ENCODE data around the gene DHX16. TPM values are rescaled to one million over a fixed set of nuclear protein-coding genes. Genes with fewer than 3 reads are reported as not detected.
A peak's percentile ranks its signal among the peaks of the same experiment; 100 is the strongest.
"Not testable (repeated sequence)": the region's sequence is repeated elsewhere in the genome, so short reads cannot be mapped to it uniquely, and the experiment has no call there.

Gene DHX16
- total RNA-seq, 1 experiment from 2014 or later = 32.2 TPM

DNA sequence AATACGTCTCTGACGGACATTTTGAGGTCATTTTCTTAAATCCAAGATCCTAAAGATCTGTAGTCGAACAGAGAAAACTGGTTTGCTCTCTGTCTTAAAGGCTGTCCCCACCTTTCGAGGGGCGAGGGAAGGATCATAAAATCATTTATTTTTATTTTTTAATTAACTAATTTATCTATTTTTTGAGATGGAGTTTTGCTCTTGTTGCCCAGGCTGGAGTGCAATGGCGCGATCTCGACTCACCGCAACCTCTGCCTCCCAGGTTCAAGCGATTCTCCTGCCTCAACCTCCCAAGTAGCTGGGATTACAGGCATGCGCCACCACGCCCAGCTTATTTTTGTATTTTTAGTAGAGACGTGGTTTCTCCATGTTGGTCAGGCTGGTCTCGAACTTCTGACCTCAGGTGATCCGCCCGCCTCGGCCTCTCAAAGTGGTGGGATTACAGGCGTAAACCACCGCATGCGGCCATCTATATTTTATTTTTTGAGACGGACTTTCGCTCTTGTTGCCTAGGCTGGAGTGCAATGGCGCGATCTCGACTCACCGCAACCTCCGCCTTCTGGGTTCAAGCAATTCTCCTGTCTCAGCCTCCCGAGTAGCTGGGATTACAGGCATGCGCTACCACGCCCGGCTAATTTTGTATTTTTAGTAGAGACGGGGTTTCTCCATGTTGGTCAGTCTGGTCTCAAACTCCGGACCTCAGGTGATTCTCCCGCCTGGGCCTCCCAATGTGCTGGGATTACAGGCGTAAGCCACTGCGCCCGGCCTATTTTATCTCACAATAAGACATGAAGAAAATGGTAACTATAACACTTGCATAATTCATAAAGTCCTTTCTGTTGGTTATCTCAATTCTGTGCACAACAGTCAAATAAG, 45.3 kb upstream of the DHX16 start:
- CTCF ChIA-PET = interaction anchor here (0.9 to 6.0 kb wide), 10 partner anchors 13 to 384 kb away, joined by 3 to 54 read pairs (median 10); partner anchors contain the start of gene DHX16
- H3K27me3 Mint-ChIP-seq (ENCODE audit: low read depth); DNase-seq (ENCODE audit: low spot score); H3K9me3 Mint-ChIP-seq; ATAC-seq: not testable (repeated sequence)
- H3K4me3 Mint-ChIP-seq = peak overlapping the region; percentile 99
- peak overlapping the region; percentile 100 for H3K27ac Mint-ChIP-seq
- peaks cover 51% of the 10 kb centered on the region for H3K36me3 Mint-ChIP-seq
- POLR2A ChIA-PET = interaction anchor here (0.9 to 1.7 kb wide), 5 partner anchors 8 to 103 kb away, joined by 4 to 19 read pairs (median 8); no protein-coding TSS in a partner anchor
- peaks cover 38% of the 10 kb centered on the region for H3K4me1 Mint-ChIP-seq

DNA sequence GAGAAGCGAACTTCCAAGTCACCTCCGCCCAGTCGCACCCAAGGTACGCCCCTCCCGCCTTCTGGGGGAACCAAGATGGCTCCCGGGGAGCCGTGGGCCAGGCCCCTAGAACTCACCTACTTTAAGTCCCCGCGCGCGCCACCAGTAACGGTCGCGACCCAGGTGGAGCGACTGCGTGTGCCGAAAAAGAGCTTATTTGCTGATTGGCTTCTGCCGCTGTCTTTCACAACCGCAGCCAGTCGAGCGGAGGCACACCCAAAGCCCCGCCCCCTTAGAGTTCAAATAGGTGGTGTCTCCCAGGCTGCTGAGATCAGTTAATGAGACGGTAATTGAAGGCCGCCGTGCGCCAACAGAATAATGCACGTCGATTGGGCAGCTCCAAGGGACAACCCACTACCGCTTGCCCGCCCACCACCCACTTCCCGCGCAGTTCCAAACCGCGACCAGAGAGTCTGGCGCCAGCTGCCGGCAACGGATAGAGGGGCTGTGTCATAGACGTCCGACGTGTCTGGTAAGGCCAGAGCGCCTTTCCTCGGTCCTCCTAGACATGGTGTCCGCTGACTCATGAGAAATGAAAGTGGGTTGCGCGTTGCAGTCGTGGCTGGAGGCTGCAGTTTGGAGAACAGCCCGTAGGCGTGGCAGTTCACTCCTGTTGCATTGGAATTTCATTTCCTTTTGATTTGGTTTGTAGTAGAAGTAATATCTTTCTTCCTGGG, 44.5 kb upstream of the DHX16 start, which contains the start of gene MDC1:
Gene MDC1, minus strand, starts transcription at position 153 of the 716 bp plus-strand sequence. CDS start 2,106 bp downstream, outside the sequence.
- peak; percentile 99 for DNase-seq (ENCODE audit: low spot score)
- no peaks in the 10 kb centered on the region for H3K9me3 Mint-ChIP-seq
- peaks cover 30% of the 10 kb centered on the region for H3K4me1 Mint-ChIP-seq
- H3K36me3 Mint-ChIP-seq = peaks cover 51% of the 10 kb centered on the region
- CTCF ChIA-PET = interaction anchor here (0.6 to 2.4 kb wide), 15 partner anchors 13 to 385 kb away, joined by 3 to 26 read pairs (median 4); partner anchors contain the start of gene DHX16
- no peaks in the 10 kb centered on the region for H3K27me3 Mint-ChIP-seq (ENCODE audit: low read depth)
- H3K4me3 Mint-ChIP-seq = peak within 1 kb of the TSS; percentile 99
- peak within 1 kb of the TSS; percentile 100 for H3K27ac Mint-ChIP-seq
- peak; percentile 77 for ATAC-seq
- POLR2A ChIA-PET = interaction anchor here (0.6 to 1.7 kb wide), 17 partner anchors 9 to 165 kb away, joined by 3 to 19 read pairs (median 4); partner anchors contain the start of genes DHX16, GNL1, IER3 and NRM
- TF ChIP-seq FOXK1 (CRISPR knock-in tag; IDR thresholded peaks at IDR 0.05) (peak; percentile 91), ZNF121 (CRISPR knock-in tag; IDR thresholded peaks at IDR 0.05) (no peak), NFYB (CRISPR knock-in tag; conservative IDR thresholded peaks at IDR 0.05; ENCODE audit: low read depth) (peak; percentile 82), CREB1 (CRISPR knock-in tag; IDR thresholded peaks at IDR 0.05) (peak; percentile 60; the same call in 1 of the 2 replicates), TCF7 (CRISPR knock-in tag; IDR thresholded peaks at IDR 0.05; ENCODE audit: low read depth) (no peak), GABPB1 (CRISPR knock-in tag; IDR thresholded peaks at IDR 0.05) (peak; percentile 93), ZNF219 (CRISPR knock-in tag; IDR thresholded peaks at IDR 0.05; ENCODE audit: borderline replicate concordance) (no peak), GRHL2 (CRISPR knock-in tag; IDR thresholded peaks at IDR 0.05; ENCODE audit: insufficient replicate concordance, severe bottlenecking) (no peak), JUN (CRISPR knock-in tag; IDR thresholded peaks at IDR 0.05) (no peak; the same call in 1 of the 2 replicates), ZNF138 (CRISPR knock-in tag; conservative IDR thresholded peaks at IDR 0.05) (no peak), ZNF317 (CRISPR knock-in tag; IDR thresholded peaks at IDR 0.05; ENCODE audit: borderline replicate concordance, low read depth) (no peak), ZNF671 (CRISPR knock-in tag; IDR thresholded peaks at IDR 0.05) (no peak), CBFB (CRISPR knock-in tag; IDR thresholded peaks at IDR 0.05; ENCODE audit: low read depth) (no peak), ESRRA (CRISPR knock-in tag; IDR thresholded peaks at IDR 0.05; ENCODE audit: borderline replicate concordance) (no peak), IRF2 (CRISPR knock-in tag; IDR thresholded peaks at IDR 0.05; ENCODE audit: borderline replicate concordance, low read depth) (no peak), MYBL2 (CRISPR knock-in tag; IDR thresholded peaks at IDR 0.05) (peak; percentile 99), SOX15 (CRISPR knock-in tag; IDR thresholded peaks at IDR 0.05) (no peak), NR3C1 (CRISPR knock-in tag; conservative IDR thresholded peaks at IDR 0.05; ENCODE audit: low read depth) (no peak)
- TF ChIP-seq, protein P1, sequence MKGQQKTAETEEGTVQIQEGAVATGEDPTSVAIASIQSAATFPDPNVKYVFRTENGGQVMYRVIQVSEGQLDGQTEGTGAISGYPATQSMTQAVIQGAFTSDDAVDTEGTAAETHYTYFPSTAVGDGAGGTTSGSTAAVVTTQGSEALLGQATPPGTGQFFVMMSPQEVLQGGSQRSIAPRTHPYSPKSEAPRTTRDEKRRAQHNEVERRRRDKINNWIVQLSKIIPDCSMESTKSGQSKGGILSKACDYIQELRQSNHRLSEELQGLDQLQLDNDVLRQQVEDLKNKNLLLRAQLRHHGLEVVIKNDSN (CRISPR knock-in tag; IDR thresholded peaks at IDR 0.05) = peak; percentile 37; the same call in 1 of the 2 replicates
- TF ChIP-seq, protein P2, sequence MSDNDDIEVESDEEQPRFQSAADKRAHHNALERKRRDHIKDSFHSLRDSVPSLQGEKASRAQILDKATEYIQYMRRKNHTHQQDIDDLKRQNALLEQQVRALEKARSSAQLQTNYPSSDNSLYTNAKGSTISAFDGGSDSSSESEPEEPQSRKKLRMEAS (CRISPR knock-in tag; IDR thresholded peaks at IDR 0.05) = peak; percentile 81
- TF ChIP-seq, protein P3, sequence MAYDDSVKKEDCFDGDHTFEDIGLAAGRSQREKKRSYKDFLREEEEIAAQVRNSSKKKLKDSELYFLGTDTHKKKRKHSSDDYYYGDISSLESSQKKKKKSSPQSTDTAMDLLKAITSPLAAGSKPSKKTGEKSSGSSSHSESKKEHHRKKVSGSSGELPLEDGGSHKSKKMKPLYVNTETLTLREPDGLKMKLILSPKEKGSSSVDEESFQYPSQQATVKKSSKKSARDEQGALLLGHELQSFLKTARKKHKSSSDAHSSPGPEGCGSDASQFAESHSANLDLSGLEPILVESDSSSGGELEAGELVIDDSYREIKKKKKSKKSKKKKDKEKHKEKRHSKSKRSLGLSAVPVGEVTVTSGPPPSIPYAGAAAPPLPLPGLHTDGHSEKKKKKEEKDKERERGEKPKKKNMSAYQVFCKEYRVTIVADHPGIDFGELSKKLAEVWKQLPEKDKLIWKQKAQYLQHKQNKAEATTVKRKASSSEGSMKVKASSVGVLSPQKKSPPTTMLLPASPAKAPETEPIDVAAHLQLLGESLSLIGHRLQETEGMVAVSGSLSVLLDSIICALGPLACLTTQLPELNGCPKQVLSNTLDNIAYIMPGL (CRISPR knock-in tag; IDR thresholded peaks at IDR 0.05) = peak; percentile 28; the same call in 1 of the 2 replicates
- TF ChIP-seq, protein P4, sequence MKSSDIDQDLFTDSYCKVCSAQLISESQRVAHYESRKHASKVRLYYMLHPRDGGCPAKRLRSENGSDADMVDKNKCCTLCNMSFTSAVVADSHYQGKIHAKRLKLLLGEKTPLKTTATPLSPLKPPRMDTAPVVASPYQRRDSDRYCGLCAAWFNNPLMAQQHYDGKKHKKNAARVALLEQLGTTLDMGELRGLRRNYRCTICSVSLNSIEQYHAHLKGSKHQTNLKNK (CRISPR knock-in tag; IDR thresholded peaks at IDR 0.05) = no peak
- TF ChIP-seq, protein P5, sequence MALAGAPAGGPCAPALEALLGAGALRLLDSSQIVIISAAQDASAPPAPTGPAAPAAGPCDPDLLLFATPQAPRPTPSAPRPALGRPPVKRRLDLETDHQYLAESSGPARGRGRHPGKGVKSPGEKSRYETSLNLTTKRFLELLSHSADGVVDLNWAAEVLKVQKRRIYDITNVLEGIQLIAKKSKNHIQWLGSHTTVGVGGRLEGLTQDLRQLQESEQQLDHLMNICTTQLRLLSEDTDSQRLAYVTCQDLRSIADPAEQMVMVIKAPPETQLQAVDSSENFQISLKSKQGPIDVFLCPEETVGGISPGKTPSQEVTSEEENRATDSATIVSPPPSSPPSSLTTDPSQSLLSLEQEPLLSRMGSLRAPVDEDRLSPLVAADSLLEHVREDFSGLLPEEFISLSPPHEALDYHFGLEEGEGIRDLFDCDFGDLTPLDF (CRISPR knock-in tag; IDR thresholded peaks at IDR 0.05) = peak; percentile 85; the same call in 1 of the 2 replicates
- TF ChIP-seq, protein P6, sequence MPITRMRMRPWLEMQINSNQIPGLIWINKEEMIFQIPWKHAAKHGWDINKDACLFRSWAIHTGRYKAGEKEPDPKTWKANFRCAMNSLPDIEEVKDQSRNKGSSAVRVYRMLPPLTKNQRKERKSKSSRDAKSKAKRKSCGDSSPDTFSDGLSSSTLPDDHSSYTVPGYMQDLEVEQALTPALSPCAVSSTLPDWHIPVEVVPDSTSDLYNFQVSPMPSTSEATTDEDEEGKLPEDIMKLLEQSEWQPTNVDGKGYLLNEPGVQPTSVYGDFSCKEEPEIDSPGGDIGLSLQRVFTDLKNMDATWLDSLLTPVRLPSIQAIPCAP (CRISPR knock-in tag; IDR thresholded peaks at IDR 0.05) = peak; percentile 81; the same call in 1 of the 2 replicates
- TF ChIP-seq, protein P7, sequence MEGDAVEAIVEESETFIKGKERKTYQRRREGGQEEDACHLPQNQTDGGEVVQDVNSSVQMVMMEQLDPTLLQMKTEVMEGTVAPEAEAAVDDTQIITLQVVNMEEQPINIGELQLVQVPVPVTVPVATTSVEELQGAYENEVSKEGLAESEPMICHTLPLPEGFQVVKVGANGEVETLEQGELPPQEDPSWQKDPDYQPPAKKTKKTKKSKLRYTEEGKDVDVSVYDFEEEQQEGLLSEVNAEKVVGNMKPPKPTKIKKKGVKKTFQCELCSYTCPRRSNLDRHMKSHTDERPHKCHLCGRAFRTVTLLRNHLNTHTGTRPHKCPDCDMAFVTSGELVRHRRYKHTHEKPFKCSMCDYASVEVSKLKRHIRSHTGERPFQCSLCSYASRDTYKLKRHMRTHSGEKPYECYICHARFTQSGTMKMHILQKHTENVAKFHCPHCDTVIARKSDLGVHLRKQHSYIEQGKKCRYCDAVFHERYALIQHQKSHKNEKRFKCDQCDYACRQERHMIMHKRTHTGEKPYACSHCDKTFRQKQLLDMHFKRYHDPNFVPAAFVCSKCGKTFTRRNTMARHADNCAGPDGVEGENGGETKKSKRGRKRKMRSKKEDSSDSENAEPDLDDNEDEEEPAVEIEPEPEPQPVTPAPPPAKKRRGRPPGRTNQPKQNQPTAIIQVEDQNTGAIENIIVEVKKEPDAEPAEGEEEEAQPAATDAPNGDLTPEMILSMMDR (IDR thresholded peaks at IDR 0.05) = no peak
